Esophagus squamous epithelium (tissue), 4 donors: ENCODE measurements around the gene OPA3.

Experiments
- POLR2A ChIP-seq, 4 donors: fragments of 450-650 bp; IDR thresholded peaks; one replicate each; pipeline ENCODE4 v1.6.1; 2017; ENCODE audit warnings: antibody characterized with exemption in 4 of 4, mild to moderate bottlenecking in 4 of 4, moderate library complexity in 3 of 4
- TF ChIP-seq, protein P1 (sequence below), 6 experiments: fragments of 450-650 bp in 4 of 6; fragments of 200-600 bp in 2 of 6; sonication (generic) in 2 of 6; IDR thresholded peaks; one replicate each; pipeline ENCODE4 v1.5.1; 2016 to 2019; ENCODE audit warnings: antibody characterized with exemption in 6 of 6, mild to moderate bottlenecking in 4 of 6, moderate library complexity in 4 of 6

DNA sequence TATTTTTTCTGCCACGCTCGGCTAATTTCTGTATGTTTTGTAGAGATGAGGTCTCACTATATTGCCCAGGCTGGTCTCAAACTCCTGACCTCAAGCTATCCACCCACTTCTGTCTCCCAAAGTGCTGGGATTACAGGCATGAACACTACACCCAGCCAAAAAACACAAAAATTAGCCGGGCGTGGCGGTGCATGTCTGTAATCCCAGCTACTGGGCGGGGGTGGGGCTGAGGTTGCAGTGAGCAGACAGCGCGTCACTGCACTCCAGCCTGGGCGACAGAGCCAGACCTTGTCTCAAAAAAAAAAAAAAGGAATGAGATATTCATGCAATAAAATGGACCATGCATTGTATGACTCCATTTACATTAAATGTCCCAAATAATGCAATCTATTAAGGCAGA lies 45.1 kb downstream of the OPA3 start:
- TF ChIP-seq POLR2A (IDR thresholded peaks at IDR 0.05), result no peak
- TF ChIP-seq, protein P1, sequence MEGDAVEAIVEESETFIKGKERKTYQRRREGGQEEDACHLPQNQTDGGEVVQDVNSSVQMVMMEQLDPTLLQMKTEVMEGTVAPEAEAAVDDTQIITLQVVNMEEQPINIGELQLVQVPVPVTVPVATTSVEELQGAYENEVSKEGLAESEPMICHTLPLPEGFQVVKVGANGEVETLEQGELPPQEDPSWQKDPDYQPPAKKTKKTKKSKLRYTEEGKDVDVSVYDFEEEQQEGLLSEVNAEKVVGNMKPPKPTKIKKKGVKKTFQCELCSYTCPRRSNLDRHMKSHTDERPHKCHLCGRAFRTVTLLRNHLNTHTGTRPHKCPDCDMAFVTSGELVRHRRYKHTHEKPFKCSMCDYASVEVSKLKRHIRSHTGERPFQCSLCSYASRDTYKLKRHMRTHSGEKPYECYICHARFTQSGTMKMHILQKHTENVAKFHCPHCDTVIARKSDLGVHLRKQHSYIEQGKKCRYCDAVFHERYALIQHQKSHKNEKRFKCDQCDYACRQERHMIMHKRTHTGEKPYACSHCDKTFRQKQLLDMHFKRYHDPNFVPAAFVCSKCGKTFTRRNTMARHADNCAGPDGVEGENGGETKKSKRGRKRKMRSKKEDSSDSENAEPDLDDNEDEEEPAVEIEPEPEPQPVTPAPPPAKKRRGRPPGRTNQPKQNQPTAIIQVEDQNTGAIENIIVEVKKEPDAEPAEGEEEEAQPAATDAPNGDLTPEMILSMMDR (IDR thresholded peaks at IDR 0.05), result no peak
